GM04503 (cell line): Measurements from ENCODE around the gene CHKB.
"Not testable (repeated sequence)": the region's sequence is repeated elsewhere in the genome, so short reads cannot be mapped to it uniquely, and the experiment has no call there.

Experiments used
- DNase-seq: peaks from one replicate; pipeline ENCODE4 v3.0.0-alpha.2; 2012; ENCODE audit warnings: low read depth

The CHKB gene

GRCh38 chr22:50612528-50613221, 30.0 kb upstream of the CHKB start:
- no peak for DNase-seq

- no peak for DNase-seq
Measured at GRCh38 chr22:50612168-50612527, 29.5 kb upstream of the CHKB start.

DNA sequence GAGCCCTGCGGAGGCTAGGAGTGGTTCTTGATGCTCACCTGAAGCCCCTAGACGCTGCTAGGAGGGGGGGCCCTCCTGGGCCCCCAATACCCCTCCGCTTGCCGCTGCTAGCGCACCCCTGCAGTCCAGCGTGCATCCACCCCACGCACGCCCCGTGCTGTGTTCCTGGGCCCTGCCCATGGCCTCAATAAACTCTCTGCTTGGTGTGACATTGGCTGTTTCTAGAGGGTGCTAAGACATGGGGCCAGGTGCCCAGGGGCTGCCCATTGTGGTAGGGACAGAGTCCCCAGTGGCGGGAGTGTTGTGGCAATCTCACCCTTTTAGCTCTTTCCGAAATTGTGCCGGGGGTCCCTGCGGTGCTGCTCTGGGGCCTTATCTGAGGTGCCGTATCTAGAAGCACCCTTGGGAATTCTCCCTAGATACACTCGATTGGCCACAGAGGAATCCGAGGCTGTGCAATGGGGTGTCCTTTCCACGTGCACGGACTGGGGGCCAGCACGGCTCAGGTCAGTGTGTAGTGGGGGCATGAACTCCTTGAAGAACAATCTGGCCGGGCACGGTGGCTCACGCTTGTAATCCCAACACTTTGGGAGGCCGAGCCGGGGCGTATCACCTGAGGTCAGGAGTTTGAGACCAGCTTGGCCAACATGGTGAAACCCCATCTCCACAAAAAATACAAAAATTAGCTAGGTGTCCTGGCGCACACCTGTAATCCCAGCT, 28.9 kb upstream of the CHKB start:
- DNase-seq, result no peak

DNA sequence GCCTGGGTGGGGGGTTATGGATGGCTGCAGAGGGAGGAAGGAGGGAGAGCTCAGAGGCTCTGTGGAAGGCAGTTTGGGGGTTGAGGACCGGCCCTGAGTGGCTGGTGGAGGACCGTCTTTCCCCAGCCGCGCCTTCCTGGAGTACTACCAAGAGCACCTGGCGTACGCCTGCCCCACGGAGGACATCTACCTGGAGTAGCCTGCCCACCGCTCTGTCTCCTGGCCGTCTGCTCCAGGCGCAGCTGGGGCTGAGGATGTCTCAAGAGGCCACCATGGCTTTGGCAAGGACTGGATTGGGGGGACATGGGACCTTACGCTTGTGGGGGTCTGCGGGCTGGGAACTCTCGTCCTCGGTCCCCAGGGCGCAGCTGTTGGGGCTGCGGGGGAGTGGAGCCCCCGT, 27.9 kb upstream of the CHKB start:
- no peak for DNase-seq

GRCh38 chr22:50610041-50610451, 27.4 kb upstream of the CHKB start:
- no peak for DNase-seq

DNA sequence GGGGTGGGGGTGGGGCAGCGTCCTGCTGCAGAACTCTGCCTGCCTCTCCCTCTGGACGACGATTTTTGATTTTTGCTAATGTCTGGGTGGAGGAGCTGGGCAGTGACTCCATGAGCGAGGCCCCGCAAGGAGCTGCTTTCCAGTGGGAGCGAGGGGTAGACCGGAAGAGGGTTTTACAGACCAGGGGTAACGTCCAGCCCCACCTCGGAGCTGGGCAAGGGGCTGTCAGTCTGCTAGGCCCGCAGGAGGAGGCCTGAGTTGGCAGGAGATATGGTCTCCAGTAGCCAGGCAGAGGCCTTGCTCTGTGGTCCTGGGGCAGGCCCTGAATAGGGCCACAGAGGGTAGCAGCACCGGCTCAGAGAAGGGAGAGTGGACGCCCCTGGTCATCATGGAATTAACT, 26.9 kb upstream of the CHKB start:
- DNase-seq, result no peak

DNA sequence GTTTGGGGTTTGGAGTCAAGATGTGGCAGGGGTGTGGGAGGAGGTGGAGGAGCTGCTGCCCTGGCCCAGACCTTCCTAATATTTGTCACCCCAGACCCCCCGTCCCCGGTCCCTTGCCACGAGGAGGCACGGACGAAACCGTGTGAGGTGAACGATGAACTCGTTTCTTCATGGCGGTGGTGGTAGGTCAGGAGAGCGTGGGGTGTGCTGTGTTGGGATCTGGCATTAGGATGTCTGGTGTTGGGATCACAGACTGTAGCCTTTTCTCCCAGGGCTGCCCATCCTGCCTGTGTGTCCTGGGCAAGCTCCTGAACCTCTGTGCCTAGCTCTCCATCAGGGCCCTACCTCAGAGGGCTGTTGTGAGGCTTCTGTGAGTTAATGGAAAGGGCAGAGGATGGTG, 26.3 kb upstream of the CHKB start:
- DNase-seq, result no peak

DNA sequence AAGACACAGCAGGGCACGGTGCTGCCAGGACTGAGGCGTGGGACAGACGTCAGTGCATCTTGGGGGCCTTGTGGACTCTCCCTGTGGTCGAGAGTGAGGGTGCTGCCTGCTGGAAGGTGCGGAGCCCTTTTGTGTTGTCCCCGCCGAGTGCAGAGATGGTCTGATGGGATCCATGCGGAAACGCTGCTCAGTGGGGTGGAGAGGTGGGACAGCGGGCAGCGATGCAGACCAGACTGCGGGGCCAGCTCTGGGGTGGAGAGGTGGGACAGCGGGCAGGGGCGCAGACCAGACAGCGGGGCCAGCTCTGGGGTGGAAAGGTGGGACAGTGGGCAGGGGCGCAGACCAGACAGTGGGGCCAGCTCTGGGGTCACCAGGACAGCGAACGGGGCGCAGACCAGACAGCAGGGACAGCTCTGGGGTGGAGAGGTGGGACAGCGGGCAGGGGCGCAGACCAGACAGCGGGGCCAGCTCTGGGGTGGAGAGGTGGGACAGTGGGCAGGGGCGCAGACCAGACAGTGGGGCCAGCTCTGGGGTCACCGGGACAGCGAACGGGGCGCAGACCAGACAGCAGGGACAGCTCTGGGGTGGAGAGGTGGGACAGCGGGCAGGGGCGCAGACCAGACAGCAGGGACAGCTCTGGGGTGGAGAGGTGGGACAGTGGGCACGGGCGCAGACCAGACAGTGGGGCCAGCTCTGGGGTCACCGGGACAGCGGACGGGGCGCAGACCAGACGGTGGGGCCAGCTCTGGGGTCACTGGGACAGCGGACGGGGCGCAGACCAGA, 25.6 kb upstream of the CHKB start:
- DNase-seq, result not testable (repeated sequence)

GRCh38 chr22:50607659-50608020, 25.0 kb upstream of the CHKB start:
- no peak for DNase-seq

GRCh38 chr22:50606946-50607658, 24.5 kb upstream of the CHKB start:
- DNase-seq, result no peak

GRCh38 chr22:50606165-50606945, 23.7 kb upstream of the CHKB start:
- no peak for DNase-seq

- no peak for DNase-seq
Measured at GRCh38 chr22:50605613-50606074, 23.0 kb upstream of the CHKB start.

DNA sequence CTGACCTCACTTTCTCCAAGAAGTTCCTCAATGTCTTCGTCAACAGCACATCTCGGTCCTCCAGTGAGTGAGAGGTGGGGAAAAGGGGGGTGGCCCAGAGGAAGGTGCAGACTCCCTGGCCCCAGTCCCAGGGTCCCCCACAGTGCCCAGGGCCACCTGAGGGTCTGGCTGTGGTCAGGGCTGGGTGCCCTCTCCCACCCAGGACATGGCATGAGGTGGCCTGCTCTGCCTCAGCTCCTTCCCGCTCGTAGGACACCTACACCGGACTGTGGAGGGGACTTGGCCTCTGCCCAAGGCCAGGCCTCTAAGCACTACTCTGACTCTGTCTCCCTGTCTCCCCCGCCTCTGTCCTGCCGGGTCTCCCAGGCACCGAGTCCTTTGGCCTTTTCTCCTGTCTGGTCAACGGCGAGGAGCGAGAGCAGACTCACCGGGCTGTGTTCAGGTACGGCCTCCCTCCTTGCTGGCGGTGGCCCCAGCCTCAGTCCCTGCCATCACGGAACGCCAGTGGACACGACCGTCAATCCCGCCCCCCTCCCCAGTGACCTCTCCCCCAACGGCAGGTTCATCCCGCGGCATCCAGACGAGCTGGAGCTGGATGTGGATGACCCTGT, 22.5 kb upstream of the CHKB start:
- no peak for DNase-seq

DNA sequence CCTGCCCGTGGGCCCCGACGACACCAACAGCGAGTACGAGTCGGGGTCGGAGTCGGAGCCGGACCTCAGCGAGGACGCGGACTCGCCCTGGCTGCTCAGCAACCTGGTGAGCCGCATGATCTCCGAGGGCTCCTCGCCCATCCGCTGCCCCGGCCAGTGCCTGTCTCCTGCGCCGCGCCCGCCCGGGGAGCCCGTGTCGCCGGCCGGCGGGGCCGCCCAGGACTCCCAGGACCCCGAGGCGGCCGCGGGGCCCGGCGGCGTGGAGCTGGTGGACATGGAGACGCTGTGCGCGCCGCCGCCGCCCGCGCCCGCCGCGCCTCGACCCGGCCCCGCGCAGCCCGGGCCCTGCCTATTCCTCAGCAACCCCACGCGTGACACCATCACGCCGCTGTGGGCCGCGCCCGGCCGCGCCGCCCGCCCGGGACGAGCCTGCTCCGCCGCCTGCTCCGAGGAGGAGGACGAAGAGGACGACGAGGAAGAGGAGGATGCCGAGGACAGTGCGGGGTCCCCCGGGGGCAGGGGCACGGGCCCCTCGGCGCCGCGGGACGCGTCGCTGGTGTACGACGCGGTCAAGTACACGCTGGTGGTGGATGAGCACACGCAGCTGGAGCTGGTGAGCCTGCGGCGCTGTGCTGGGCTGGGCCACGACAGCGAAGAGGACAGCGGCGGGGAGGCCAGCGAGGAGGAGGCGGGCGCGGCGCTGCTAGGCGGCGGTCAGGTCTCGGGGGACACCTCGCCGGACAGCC, 21.8 kb upstream of the CHKB start:
- no peak for DNase-seq

GRCh38 chr22:50603511-50604255, 21.0 kb upstream of the CHKB start:
- DNase-seq, result no peak

- no peak for DNase-seq
Measured at GRCh38 chr22:50602338-50602700, 19.7 kb upstream of the CHKB start.

- DNase-seq, result no peak
Measured at GRCh38 chr22:50601669-50602337, 19.2 kb upstream of the CHKB start.

DNA sequence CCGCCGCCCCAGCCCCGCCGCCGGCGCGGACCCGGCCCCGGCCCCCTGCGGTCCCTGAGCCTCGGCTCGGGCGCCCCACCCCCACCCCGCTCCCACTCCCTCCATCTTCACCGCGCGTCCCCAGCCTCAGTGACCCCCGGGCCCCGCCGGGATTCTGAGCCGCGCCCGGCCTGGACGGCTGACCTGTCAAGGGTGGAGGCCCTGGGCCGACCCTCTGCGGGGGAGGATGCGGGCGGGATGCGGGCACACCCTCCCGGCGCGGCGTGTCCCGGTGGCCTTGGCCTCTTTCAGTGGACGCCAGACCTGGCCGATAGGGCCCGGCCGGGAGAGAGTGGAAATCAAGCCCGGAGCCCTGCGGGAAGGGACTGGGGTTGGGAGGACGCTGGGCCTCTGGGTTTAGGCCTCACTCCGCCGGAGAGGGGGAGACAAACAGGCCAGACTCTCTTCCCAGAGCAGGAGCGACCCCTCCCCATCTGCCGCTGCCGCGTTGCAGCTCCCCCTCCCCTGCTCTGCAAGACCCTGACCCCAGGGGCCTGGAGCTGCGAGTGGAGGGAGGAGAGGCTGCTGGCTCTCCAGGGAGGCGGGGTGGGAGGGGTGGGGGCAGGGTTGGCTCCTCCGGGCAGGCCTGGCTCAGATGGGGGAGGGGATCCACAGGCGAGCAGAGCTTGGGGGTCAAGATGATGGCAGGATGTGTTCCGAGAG, 18.5 kb upstream of the CHKB start:
- DNase-seq, result no peak

- DNase-seq, result no peak
Measured at GRCh38 chr22:50600538-50600937, 17.9 kb upstream of the CHKB start, which contains the start of gene MAPK8IP2. Gene MAPK8IP2 (plus strand): TSS chr22:50600793. CDS start chr22:50600819, 26 bp downstream.
